Posterior vena cava (tissue), 2 donors: Measurements from ENCODE around the gene TUBAL3. TPM values are rescaled to one million over a fixed set of nuclear protein-coding genes. Genes with fewer than 3 reads are reported as not detected.
"Not testable (repeated sequence)": the region's sequence is repeated elsewhere in the genome, so short reads cannot be mapped to it uniquely, and the experiment has no call there.

Experiments
- DNase-seq: peaks from one replicate; pipeline ENCODE4 v3.0.0-alpha.2; 2020; ENCODE audit warnings: low spot score
- intact Hi-C, 2 donors: fragments of 100-400 bp; cut with DNase I; formaldehyde crosslinking; loops; one replicate each; pipeline versions ENCODE4 v1.14.1 to v1.14.2; 2022 to 2023
- total RNA-seq, 2 donors: library from RNA; stranded (reverse); fragmentation: NEBNext Ultra II Directional; extraction: Animal tissue kit (Norgen Biotek cat#: 25700); gene quantifications; one replicate each; pipeline ENCODE4 v1.2.1, GENCODE V29; 2021
- donor health status: DM: yes; HTN: yes; CAD: no.
- donor health status: DM: yes; HTN: yes; CAD: no.

TUBAL3 gene
- total RNA-seq, 2 donors from 2014 or later = not detected

- intact Hi-C loops = no loop called here
- DNase-seq = no peak
These were observed 11.1 kb downstream of the TUBAL3 start for GRCh38 chr10:5393529-5393928.

GRCh38 chr10:5391790-5392189 lies 12.8 kb downstream of the TUBAL3 start:
- intact Hi-C loops = no loop called here
- DNase-seq = no peak

GRCh38 chr10:5390607-5391205 lies 13.9 kb downstream of the TUBAL3 start:
- no peak for DNase-seq
- intact Hi-C loops = no loop called here

- no peak for DNase-seq
- intact Hi-C loops = no loop called here
These were observed 17.5 kb downstream of the TUBAL3 start for GRCh38 chr10:5387169-5387568.

GRCh38 chr10:5385224-5385623 lies 19.4 kb downstream of the TUBAL3 start:
- no peak for DNase-seq
- intact Hi-C loops = no loop called here

- DNase-seq = no peak
- intact Hi-C loops = no loop called here
These were observed 23.4 kb downstream of the TUBAL3 start for GRCh38 chr10:5381187-5381586.

- DNase-seq, intact Hi-C loops: not testable (repeated sequence)
These were observed 24.2 kb downstream of the TUBAL3 start for GRCh38 chr10:5380395-5380794.

GRCh38 chr10:5379202-5379601 lies 25.4 kb downstream of the TUBAL3 start:
- not testable (repeated sequence) for DNase-seq
- intact Hi-C loops = loop anchor here in 1 of 2 donors (10.0 kb wide), 1 partner anchor 524 kb away; no protein-coding TSS in a partner anchor

GRCh38 chr10:5376450-5376849 lies 28.2 kb downstream of the TUBAL3 start:
- no peak for DNase-seq
- intact Hi-C loops = loop anchor here in 1 of 2 donors (10.0 kb wide), 1 partner anchor 522 kb away; no protein-coding TSS in a partner anchor

GRCh38 chr10:5373891-5374611 lies 30.6 kb downstream of the TUBAL3 start:
- intact Hi-C loops = loop anchor here in 1 of 2 donors (10.0 kb wide), 1 partner anchor 519 kb away; no protein-coding TSS in a partner anchor
- DNase-seq = no peak

GRCh38 chr10:5373307-5373706 lies 31.3 kb downstream of the TUBAL3 start:
- no peak for DNase-seq
- intact Hi-C loops = loop anchor here in 1 of 2 donors (10.0 kb wide), 1 partner anchor 519 kb away; no protein-coding TSS in a partner anchor

- intact Hi-C loops = loop anchor here in 1 of 2 donors (10.0 kb wide), 1 partner anchor 516 kb away; no protein-coding TSS in a partner anchor
- no peak for DNase-seq
These were observed 33.9 kb downstream of the TUBAL3 start for GRCh38 chr10:5370493-5371352.

GRCh38 chr10:5369362-5370158 lies 35.1 kb downstream of the TUBAL3 start:
- no peak for DNase-seq
- intact Hi-C loops = loop anchor here in 1 of 2 donors (10.0 kb wide), 1 partner anchor 515 kb away; no protein-coding TSS in a partner anchor

- intact Hi-C loops = no loop called here
- no peak for DNase-seq
These were observed 38.7 kb downstream of the TUBAL3 start for GRCh38 chr10:5365928-5366327.

GRCh38 chr10:5364890-5365338 lies 39.7 kb downstream of the TUBAL3 start, which contains the start of gene UCN3:
UCN3 (plus strand) TSS chr10:5364966; CDS start chr10:5373721, 8,755 bp downstream.
- DNase-seq = no peak
- intact Hi-C loops = no loop called here

- intact Hi-C loops = no loop called here
- DNase-seq = no peak
These were observed 40.3 kb downstream of the TUBAL3 start for GRCh38 chr10:5364374-5364773.

- DNase-seq = no peak
- intact Hi-C loops = no loop called here
These were observed 41.8 kb downstream of the TUBAL3 start for GRCh38 chr10:5362873-5363272.

- DNase-seq = no peak
- intact Hi-C loops = no loop called here
These were observed 42.7 kb downstream of the TUBAL3 start for GRCh38 chr10:5361966-5362365.
